ENCODE measurements around the gene VAV1. TPM values are rescaled to one million over a fixed set of nuclear protein-coding genes. Genes with fewer than 3 reads are reported as not detected.
"Not testable (repeated sequence)": the region's sequence is repeated elsewhere in the genome, so short reads cannot be mapped to it uniquely, and the experiment has no call there.

Gene VAV1
- total and polyA plus RNA-seq, 2 experiments from 2014 or later, result 0.82 to 1.8 TPM

DNA sequence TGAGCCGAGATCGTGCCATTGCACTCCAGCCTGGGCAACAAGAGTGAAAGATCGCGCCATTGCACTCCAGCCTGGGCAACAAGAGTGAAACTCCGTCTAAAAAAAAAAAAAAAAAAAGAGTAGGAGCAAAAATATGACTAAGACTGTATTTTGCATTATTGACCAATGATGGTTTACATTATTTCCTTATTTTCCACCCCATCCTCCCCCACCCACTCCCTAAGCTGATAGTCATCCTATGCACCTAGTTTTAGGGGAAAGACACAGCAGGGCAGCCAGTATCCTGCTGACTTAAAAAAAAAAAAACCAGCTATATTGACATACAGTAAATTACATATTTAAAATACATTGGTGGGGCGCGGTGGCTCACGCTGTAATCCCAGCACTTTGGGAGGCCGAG, 25.1 kb downstream of the VAV1 start:
- H3K9me3 Mint-ChIP-seq, result peaks cover 93% of the 10 kb centered on the region
- H3K9me2 ChIP-seq (ENCODE audit: insufficient read depth), result no peaks in the 10 kb centered on the region
- no peaks in the 10 kb centered on the region for H3K36me3 ChIP-seq (ENCODE audit: insufficient read depth)
- no peaks in the 10 kb centered on the region for H3K79me2 ChIP-seq (replicated peaks; ENCODE audit: insufficient read depth)
- H3K27me3 ChIP-seq (ENCODE audit: insufficient read depth), result no peaks in the 10 kb centered on the region
- H3K27me3 Mint-ChIP-seq (ENCODE audit: insufficient read depth, low read depth, poor library complexity), result peaks cover 6% of the 10 kb centered on the region
- no peak overlapping the region for H2AFZ ChIP-seq
- H3K4me3 Mint-ChIP-seq, result no peak overlapping the region
- no peak overlapping the region for H3K4me2 ChIP-seq
- TF ChIP-seq CREB1 (CRISPR knock-in tag; IDR thresholded peaks at IDR 0.05; ENCODE audit: low read depth), result no peak
- no peaks in the 10 kb centered on the region for H3K4me1 Mint-ChIP-seq
- no peaks in the 10 kb centered on the region for H4K20me1 ChIP-seq (replicated peaks; ENCODE audit: insufficient read depth)
- no peak overlapping the region for H3K4me3 ChIP-seq
- peaks cover 19% of the 10 kb centered on the region for H3K4me1 ChIP-seq (ENCODE audit: insufficient read depth)
- H3K36me3 Mint-ChIP-seq (ENCODE audit: low read depth), result peaks cover 27% of the 10 kb centered on the region
- H3K27ac Mint-ChIP-seq, result no peak overlapping the region
- DNase-seq (ENCODE audit: low spot score) (no peak), ATAC-seq (no peak)
- no peaks in the 10 kb centered on the region; the same call in 1 of the 2 replicates for H3F3A ChIP-seq (replicated peaks; ENCODE audit: low read depth)
- no peak overlapping the region for H3K27ac ChIP-seq (ENCODE audit: low read depth)

DNA sequence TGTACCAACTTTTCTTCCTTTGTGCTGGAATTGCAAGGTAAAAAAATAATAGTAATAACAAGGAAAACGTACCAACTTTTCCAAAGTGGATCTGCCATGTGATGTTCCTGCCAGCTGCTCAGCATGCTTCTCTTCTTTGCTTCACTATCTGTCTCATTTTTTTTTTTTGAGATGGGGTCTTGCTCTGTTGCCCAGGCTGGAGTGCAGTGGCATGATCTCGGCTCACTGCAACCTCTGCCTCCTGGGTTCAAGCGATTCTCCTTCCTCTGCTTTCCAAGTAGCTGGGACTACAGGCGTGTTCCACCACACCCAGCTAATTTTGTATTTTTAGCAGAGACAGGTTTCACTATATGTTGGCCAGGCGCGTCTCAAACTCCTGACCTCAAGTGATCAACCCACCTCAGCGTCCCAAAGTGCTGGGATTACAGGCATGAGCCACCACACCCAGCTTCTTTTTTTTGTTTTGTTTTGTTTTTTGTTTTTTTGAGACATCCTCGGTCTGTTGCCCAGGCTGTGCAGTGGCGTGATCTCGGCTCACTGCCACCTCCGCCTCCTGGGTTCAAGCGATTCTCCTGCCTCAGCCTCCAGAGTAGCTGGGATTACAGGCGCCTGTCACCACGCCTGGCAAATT, 27.8 kb downstream of the VAV1 start:
- peaks cover 25% of the 10 kb centered on the region for H3K4me1 ChIP-seq (ENCODE audit: insufficient read depth)
- not testable (repeated sequence) for H3K36me3 ChIP-seq (ENCODE audit: insufficient read depth); H3K4me3 ChIP-seq; H3K9me2 ChIP-seq (ENCODE audit: insufficient read depth); H3F3A ChIP-seq (replicated peaks; ENCODE audit: low read depth); H3K79me2 ChIP-seq (replicated peaks; ENCODE audit: insufficient read depth); H4K20me1 ChIP-seq (replicated peaks; ENCODE audit: insufficient read depth); H3K27ac ChIP-seq (ENCODE audit: low read depth); H3K27me3 ChIP-seq (ENCODE audit: insufficient read depth); H3K27ac Mint-ChIP-seq; DNase-seq (ENCODE audit: low spot score); H3K27me3 Mint-ChIP-seq (ENCODE audit: insufficient read depth, low read depth, poor library complexity); H3K4me1 Mint-ChIP-seq; H2AFZ ChIP-seq; ATAC-seq; H3K4me3 Mint-ChIP-seq; H3K4me2 ChIP-seq
- Mint-ChIP-seq H3K36me3 (ENCODE audit: low read depth) (peaks cover 27% of the 10 kb centered on the region), H3K9me3 (peaks cover 93% of the 10 kb centered on the region)

DNA sequence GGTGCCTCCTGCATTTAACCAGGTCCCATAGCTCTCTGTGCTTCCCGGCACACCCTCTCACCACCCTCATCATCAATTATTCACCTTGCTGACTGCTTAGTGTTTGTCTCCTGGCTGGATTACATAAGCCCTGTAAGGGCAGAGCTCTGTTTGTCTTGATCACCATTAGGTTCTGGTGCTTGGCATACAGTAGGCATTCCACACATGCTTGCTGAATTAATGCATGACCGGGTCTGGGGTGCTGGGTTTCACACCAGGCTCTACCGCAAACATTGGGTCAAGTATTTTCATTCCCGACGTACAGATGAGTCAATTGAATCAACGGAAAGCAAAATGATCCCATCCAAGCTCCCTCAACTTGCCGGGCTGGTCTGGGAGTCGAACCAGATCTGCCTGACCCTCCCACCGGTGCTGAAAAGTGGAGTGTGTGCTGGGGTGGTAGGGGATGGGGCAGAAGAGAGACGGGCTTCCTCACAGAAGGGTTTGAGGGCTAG, 28.5 kb downstream of the VAV1 start:
- no peak for ATAC-seq
- peak overlapping the region; percentile 68 for H3K4me2 ChIP-seq
- H3K4me1 Mint-ChIP-seq, result no peaks in the 10 kb centered on the region
- no peaks in the 10 kb centered on the region for H3K9me2 ChIP-seq (ENCODE audit: insufficient read depth)
- no peak for DNase-seq (ENCODE audit: low spot score)
- no peaks in the 10 kb centered on the region; the same call in 1 of the 2 replicates for H3F3A ChIP-seq (replicated peaks; ENCODE audit: low read depth)
- peaks cover 93% of the 10 kb centered on the region for H3K9me3 Mint-ChIP-seq
- H3K27ac Mint-ChIP-seq, result no peak overlapping the region
- H3K27me3 ChIP-seq (ENCODE audit: insufficient read depth), result no peaks in the 10 kb centered on the region
- peaks cover 5% of the 10 kb centered on the region for H3K27me3 Mint-ChIP-seq (ENCODE audit: insufficient read depth, low read depth, poor library complexity)
- no peaks in the 10 kb centered on the region for H4K20me1 ChIP-seq (replicated peaks; ENCODE audit: insufficient read depth)
- H3K79me2 ChIP-seq (replicated peaks; ENCODE audit: insufficient read depth), result no peaks in the 10 kb centered on the region
- no peak overlapping the region for H3K4me3 Mint-ChIP-seq
- H2AFZ ChIP-seq, result peak overlapping the region; percentile 97
- peaks cover 24% of the 10 kb centered on the region for H3K36me3 Mint-ChIP-seq (ENCODE audit: low read depth)
- H3K4me3 ChIP-seq, result peak overlapping the region; percentile 22; the same call in 1 of the 2 replicates
- peak overlapping the region; percentile 92 for H3K27ac ChIP-seq (ENCODE audit: low read depth)
- H3K36me3 ChIP-seq (ENCODE audit: insufficient read depth), result no peaks in the 10 kb centered on the region
- H3K4me1 ChIP-seq (ENCODE audit: insufficient read depth), result peaks cover 25% of the 10 kb centered on the region
- TF ChIP-seq POLR2AphosphoS5 (IDR thresholded peaks at IDR 0.05; ENCODE audit: low read depth) (no peak), JUNB (IDR thresholded peaks at IDR 0.05; ENCODE audit: unreplicated experiment) (no peak), ZNF331 (CRISPR knock-in tag; IDR thresholded peaks at IDR 0.05; ENCODE audit: low read depth) (no peak), CREB1 (CRISPR knock-in tag; IDR thresholded peaks at IDR 0.05; ENCODE audit: low read depth) (no peak)
- TF ChIP-seq, protein P1, sequence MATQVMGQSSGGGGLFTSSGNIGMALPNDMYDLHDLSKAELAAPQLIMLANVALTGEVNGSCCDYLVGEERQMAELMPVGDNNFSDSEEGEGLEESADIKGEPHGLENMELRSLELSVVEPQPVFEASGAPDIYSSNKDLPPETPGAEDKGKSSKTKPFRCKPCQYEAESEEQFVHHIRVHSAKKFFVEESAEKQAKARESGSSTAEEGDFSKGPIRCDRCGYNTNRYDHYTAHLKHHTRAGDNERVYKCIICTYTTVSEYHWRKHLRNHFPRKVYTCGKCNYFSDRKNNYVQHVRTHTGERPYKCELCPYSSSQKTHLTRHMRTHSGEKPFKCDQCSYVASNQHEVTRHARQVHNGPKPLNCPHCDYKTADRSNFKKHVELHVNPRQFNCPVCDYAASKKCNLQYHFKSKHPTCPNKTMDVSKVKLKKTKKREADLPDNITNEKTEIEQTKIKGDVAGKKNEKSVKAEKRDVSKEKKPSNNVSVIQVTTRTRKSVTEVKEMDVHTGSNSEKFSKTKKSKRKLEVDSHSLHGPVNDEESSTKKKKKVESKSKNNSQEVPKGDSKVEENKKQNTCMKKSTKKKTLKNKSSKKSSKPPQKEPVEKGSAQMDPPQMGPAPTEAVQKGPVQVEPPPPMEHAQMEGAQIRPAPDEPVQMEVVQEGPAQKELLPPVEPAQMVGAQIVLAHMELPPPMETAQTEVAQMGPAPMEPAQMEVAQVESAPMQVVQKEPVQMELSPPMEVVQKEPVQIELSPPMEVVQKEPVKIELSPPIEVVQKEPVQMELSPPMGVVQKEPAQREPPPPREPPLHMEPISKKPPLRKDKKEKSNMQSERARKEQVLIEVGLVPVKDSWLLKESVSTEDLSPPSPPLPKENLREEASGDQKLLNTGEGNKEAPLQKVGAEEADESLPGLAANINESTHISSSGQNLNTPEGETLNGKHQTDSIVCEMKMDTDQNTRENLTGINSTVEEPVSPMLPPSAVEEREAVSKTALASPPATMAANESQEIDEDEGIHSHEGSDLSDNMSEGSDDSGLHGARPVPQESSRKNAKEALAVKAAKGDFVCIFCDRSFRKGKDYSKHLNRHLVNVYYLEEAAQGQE (IDR thresholded peaks at IDR 0.05; ENCODE audit: unreplicated experiment), result no peak
- TF ChIP-seq, protein P2, sequence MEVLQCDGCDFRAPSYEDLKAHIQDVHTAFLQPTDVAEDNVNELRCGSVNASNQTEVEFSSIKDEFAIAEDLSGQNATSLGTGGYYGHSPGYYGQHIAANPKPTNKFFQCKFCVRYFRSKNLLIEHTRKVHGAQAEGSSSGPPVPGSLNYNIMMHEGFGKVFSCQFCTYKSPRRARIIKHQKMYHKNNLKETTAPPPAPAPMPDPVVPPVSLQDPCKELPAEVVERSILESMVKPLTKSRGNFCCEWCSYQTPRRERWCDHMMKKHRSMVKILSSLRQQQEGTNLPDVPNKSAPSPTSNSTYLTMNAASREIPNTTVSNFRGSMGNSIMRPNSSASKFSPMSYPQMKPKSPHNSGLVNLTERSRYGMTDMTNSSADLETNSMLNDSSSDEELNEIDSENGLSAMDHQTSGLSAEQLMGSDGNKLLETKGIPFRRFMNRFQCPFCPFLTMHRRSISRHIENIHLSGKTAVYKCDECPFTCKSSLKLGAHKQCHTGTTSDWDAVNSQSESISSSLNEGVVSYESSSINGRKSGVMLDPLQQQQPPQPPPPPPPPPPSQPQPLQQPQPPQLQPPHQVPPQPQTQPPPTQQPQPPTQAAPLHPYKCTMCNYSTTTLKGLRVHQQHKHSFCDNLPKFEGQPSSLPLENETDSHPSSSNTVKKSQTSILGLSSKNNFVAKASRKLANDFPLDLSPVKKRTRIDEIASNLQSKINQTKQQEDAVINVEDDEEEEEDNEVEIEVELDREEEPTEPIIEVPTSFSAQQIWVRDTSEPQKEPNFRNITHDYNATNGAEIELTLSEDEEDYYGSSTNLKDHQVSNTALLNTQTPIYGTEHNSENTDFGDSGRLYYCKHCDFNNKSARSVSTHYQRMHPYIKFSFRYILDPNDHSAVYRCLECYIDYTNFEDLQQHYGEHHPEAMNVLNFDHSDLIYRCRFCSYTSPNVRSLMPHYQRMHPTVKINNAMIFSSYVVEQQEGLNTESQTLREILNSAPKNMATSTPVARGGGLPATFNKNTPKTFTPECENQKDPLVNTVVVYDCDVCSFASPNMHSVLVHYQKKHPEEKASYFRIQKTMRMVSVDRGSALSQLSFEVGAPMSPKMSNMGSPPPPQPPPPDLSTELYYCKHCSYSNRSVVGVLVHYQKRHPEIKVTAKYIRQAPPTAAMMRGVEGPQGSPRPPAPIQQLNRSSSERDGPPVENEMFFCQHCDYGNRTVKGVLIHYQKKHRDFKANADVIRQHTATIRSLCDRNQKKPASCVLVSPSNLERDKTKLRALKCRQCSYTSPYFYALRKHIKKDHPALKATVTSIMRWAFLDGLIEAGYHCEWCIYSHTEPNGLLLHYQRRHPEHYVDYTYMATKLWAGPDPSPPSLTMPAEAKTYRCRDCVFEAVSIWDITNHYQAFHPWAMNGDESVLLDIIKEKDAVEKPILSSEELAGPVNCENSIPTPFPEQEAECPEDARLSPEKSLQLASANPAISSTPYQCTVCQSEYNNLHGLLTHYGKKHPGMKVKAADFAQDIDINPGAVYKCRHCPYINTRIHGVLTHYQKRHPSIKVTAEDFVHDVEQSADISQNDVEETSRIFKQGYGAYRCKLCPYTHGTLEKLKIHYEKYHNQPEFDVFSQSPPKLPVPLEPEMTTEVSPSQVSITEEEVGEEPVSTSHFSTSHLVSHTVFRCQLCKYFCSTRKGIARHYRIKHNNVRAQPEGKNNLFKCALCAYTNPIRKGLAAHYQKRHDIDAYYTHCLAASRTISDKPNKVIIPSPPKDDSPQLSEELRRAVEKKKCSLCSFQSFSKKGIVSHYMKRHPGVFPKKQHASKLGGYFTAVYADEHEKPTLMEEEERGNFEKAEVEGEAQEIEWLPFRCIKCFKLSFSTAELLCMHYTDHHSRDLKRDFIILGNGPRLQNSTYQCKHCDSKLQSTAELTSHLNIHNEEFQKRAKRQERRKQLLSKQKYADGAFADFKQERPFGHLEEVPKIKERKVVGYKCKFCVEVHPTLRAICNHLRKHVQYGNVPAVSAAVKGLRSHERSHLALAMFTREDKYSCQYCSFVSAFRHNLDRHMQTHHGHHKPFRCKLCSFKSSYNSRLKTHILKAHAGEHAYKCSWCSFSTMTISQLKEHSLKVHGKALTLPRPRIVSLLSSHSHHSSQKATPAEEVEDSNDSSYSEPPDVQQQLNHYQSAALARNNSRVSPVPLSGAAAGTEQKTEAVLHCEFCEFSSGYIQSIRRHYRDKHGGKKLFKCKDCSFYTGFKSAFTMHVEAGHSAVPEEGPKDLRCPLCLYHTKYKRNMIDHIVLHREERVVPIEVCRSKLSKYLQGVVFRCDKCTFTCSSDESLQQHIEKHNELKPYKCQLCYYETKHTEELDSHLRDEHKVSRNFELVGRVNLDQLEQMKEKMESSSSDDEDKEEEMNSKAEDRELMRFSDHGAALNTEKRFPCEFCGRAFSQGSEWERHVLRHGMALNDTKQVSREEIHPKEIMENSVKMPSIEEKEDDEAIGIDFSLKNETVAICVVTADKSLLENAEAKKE (CRISPR knock-in tag; IDR thresholded peaks at IDR 0.05), result no peak

Measured in GM23338 (cell line).